HG03521 (cell line): Measurements from ENCODE around the gene GABPB2.

Experiments used
- ATAC-seq: cut with Tn5 transposase; IDR thresholded peaks from one replicate; pipeline ENCODE4 v1.9.1; 2021; ENCODE audit warnings: mild to moderate bottlenecking, moderate library complexity; ENCODE audit not compliant: unreplicated experiment

GABPB2 gene

GRCh38 chr1:151070474-151071276 lies at the start of gene GABPB2:
Gene GABPB2, plus strand, starts transcription at chr1:151070761. Its CDS starts 17,429 bp downstream, at chr1:151088190.
- ATAC-seq = peak; percentile 82

GRCh38 chr1:151024540-151025146 lies 45.9 kb upstream of the GABPB2 start:
- ATAC-seq = no peak

DNA sequence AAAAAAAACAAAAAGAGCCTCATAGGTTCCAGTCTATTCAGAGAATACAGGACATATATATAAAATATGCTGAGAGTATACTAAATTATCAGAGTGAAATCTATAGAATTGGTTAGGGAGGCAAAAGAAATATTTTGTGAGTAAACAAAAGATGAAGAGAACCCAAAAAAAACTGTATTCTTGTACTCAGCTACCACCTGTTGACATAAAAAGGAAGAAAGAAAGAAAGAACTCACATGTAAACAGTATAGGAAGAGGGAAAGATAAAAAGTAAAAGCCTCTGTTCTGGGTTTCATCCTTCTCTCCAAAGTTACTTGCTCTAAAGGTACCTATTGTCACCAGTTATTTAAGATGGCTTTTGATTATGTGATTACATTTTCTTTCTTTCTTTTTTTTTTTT lies 44.1 kb upstream of the GABPB2 start:
- no peak for ATAC-seq

DNA sequence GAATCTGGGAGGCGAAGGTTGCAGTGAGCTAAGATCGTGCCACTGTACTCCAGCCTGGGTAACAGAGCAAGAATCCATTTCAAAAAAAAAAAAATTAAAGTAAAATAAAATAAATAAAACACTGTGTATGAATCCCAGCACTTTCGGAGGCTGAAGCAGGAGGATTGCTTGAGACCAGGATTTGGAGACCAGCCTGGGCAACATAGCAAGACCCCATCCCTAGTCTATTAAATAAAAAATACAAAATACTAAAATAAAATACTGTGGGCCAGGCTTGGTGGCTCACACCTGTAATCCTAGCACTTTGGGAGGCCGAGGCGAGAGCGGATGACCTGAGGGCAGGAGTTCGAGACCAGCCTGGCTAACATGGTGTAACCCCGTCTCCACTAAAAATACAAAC lies 38.4 kb upstream of the GABPB2 start:
- no peak for ATAC-seq

- ATAC-seq = no peak
These were observed 35.4 kb upstream of the GABPB2 start for GRCh38 chr1:151035167-151035566.

- ATAC-seq = no peak
These were observed 34.2 kb upstream of the GABPB2 start, which contains the start of gene BNIPL for GRCh38 chr1:151036356-151036755. Gene BNIPL, plus strand, starts transcription at chr1:151036586. Its CDS starts 140 bp downstream, at chr1:151036726.

DNA sequence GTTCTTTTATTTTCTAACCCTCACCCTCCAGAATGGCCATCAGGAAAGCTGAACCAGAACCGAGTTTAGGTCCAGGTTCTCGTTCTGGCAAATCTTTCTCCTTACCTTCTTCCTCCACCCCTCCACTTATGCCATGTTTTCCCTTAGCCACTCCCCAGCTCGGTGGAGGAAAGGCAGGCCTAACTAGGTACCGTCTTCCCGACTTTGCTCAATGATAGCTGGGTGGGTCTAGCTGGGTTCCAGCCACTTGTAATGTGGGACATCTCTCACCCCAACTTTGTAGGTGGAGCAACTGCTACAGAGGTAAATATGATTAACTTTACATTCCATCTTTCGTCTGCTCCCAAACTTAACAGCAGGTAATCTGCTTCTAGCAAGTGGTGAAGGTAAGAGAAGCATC lies 33.5 kb upstream of the GABPB2 start:
- ATAC-seq = no peak

DNA sequence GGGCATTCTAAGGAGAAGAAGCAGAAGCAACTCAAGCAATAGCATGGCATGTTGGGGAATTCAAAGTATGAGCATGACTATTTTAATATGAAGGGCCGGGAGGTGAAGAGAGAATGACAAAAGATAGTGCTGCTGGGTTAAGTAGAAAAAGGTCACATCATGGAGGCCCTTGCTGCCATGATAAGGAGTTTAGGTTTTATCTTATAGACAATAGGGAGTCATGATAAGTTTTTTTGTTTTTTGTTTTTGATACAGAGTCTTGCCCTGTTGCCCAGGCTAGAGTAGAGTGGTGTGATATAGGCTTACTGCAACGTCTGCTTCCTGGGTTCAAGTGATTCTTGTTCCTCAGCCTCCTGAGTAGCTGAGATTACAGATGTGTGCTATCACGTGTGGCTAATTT lies 31.0 kb upstream of the GABPB2 start:
- ATAC-seq = no peak

DNA sequence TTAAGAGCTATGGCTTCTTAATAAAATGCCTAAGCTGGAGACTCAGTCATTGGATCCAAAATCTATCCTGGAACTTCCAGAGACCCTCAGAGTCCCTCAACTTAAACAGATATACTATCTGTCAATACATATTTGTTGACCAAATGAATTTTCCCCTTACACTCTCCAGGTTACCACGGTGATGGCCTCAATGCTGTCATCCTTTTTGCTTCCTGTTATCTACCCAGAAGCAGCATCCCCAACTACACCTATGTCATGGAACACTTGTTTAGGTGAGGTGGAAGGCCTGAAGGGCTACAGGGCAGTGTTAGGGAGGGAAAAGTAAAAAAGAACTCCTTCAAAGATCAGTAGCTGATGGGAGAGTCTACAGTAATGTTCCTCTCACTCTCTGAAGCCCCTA lies 27.4 kb upstream of the GABPB2 start:
- no peak for ATAC-seq

DNA sequence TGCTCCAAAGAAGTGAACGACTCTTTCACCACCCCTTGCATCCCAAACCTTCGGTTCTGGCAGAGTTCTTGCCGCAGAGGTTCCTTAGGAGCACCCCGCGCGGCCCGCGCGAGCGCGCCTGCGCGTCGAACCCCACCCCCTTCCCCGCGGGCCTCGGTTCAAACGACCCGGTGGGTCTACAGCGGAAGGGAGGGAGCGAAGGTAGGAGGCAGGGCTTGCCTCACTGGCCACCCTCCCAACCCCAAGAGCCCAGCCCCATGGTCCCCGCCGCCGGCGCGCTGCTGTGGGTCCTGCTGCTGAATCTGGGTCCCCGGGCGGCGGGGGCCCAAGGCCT lies 23.0 kb upstream of the GABPB2 start, which contains the start of gene C1orf56:
C1orf56 (plus strand) TSS at position 161 of the 334 bp plus-strand sequence; CDS start at position 258, 97 bp downstream.
- no peak for ATAC-seq

- ATAC-seq = peak; percentile 43
These were observed 22.5 kb upstream of the GABPB2 start for GRCh38 chr1:151047925-151048644.

- no peak for ATAC-seq
These were observed 21.9 kb upstream of the GABPB2 start for GRCh38 chr1:151048645-151049032.

DNA sequence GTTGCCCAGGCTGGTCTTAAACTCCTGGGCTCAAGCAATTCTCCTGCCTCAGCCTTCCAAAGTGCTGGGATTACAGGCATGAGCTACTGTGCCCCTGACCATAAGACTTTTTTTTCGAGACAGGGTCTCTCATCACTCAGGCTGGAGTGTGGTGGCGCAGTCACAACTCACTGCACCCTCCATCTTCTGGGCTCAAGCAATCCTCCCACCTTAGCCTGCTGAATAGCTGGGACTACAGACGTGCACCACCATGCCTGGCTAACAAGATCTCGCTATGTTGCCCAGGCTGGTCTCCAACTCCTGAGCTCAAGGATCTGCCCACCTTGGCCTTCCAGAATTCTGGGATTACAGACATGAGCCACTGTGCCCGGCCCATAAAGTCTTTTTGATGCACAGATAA lies 21.1 kb upstream of the GABPB2 start:
- ATAC-seq = no peak

- no peak for ATAC-seq
These were observed 20.4 kb upstream of the GABPB2 start for GRCh38 chr1:151050051-151050688.

DNA sequence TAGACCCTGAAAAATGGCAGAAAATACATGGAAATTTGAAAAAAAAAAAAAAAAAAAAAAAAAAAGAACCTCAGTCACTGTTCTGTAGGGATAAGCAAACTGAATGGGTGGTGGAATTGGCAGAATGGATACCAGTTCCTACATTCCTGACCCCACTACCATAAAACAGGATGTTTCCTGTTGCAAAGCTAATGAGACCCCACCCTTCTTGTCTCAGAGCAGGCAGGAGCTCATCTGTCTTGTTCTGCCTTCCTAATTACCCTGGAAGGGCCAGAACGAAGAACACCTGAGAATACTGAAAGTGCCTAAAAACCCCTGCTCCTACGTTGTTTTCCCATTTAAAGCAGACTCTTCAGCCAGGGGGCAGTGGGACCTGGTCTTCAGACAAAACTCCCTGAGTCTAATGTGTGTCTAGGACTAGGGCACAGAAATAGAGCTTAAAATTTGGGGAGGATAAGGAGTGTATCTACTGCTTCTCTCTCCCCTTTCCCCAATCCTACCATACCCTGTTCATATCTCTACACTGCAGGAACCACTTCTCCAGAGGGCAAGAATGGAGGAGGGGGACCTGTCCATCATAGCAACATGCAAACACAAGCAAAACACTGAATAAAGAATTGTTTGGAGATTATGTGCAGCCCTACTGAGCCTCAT lies 19.1 kb upstream of the GABPB2 start:
- no peak for ATAC-seq

DNA sequence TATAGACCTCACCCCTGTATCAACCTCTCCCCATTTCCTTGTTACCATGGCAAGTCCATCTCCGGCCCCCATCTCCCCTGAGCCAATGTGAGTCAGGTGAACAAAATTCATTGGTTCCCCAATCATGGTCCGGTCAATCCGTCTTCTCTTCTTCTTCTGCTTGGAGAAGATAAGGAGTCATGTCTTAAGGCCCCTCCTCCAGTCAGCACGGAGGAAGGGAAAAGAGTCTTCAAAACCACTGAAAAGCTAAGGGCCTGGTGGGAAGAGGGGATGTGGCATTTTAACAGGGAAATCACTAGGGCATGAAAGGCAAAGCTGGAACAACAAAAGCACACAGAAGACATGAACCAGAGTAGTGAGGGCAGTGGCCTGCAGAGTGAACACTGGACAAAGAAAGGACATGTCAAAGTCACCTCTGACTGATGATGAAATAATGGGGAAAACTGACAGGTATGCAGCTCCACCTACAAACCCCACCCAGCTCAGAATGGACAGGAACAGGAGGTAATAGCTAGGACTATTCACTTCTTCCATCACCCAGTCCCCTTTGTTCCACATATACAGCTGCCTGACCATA lies 15.5 kb upstream of the GABPB2 start:
- ATAC-seq = no peak

DNA sequence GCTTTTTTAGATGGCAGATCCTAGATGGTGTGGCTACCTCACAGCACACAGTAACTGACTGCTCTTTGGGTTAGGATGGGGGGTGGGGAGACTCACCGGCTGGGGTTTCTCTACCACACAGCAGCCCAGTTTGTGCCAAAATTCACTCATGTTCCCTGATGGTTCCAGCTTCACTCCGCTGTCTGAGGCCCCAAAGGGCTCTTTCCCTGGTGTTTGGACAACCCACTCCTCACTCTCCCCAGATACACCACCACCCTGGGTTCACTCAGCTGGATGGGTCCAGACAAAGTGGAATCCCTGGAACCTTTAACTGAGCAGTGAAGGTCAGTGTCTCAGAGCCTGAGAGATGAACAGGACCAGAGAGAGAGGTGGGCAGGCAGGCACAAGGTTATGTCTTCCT lies 15.0 kb upstream of the GABPB2 start:
- no peak for ATAC-seq

DNA sequence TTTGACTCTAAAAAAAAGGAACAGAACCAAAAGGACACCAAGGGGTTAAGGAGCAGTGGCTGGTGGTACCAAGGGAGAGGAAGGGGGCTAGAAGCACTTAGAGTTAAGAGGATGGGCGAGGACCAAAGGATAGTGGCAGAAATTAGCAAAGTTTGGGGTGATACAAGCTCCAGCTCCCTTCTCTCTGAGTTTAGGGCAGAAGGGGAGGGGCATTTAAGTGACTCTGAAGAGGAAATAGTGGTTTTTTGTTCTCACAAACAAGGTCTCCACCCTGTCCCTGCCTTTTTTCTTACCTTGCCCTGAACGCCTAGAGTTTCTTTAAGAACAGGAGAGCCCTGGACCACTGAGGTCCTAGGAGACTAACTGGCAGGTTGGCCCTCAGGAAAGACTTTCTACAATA lies 14.4 kb upstream of the GABPB2 start:
- no peak for ATAC-seq

DNA sequence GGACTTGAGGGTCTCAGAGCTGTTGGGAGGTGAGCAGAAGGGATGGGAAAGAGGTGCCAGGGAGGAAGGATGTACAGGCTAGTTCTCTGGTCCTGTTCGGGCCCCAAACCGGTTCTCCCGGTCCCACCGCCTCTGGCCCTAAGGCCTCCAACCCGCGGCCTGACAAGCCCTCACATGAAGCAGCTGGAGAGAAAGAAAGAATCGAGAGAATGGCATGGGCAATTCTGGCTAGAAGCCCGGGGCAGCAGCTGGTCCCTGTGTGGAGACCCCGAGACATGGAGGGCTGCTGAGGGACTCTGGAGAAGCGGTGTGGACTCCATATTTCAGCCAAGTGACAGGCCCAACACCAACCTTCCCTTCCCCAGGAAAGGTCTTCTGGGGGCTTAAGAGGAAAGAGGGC lies 11.9 kb upstream of the GABPB2 start:
- no peak for ATAC-seq
